ENCODE results near the gene CENPB.

Gene CENPB

DNA sequence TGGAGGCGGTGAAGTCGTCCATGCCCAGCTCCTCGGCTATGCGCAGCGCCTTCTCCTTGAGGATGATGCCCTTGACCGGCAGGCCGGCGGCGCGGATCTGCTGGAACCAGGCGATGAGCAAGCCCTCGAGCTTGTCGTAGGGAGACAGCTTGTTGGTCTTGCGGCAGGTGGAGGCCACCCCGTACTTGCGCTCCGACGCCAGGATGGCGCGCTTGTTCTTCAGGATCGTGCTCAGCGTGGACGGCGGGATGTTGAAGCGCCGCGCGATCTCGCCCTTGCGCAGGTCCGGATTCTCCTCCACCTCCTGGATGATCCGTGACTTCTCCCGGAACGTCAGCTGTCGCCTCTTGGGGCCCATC is 435 bp downstream of the CENPB start:
- DNase-seq, result no peak

GRCh38 chr20:3785240-3786125 is 1.1 kb downstream of the CENPB start:
- no peak for DNase-seq

DNA sequence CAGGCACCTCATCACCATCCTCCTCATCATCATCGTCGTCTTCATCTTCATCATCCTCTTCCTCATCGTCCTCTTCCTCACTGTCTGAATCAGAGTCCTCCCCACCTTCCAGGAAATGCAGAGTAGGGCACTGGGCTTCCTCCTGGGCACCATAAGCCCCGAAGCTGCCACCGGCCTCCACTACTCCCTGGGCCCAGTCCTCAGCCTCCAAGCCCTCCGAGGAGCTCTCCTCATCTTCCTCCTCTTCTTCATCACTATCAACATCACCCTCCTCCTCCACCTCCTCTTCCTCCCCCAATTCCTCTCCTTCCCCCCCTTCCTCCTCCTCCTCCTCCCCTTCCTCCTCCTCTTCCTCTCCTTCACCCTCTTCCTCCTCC is 1.7 kb downstream of the CENPB start:
- DNase-seq, result no peak

GRCh38 chr20:3784216-3784853 is 2.2 kb downstream of the CENPB start:
- DNase-seq, result no peak

- DNase-seq, result no peak
Measured at GRCh38 chr20:3783511-3784195, 2.9 kb downstream of the CENPB start.

GRCh38 chr20:3783068-3783489 is 3.5 kb downstream of the CENPB start:
- no peak for DNase-seq

- DNase-seq, result no peak
Measured at GRCh38 chr20:3782597-3782996, 3.9 kb downstream of the CENPB start.

DNA sequence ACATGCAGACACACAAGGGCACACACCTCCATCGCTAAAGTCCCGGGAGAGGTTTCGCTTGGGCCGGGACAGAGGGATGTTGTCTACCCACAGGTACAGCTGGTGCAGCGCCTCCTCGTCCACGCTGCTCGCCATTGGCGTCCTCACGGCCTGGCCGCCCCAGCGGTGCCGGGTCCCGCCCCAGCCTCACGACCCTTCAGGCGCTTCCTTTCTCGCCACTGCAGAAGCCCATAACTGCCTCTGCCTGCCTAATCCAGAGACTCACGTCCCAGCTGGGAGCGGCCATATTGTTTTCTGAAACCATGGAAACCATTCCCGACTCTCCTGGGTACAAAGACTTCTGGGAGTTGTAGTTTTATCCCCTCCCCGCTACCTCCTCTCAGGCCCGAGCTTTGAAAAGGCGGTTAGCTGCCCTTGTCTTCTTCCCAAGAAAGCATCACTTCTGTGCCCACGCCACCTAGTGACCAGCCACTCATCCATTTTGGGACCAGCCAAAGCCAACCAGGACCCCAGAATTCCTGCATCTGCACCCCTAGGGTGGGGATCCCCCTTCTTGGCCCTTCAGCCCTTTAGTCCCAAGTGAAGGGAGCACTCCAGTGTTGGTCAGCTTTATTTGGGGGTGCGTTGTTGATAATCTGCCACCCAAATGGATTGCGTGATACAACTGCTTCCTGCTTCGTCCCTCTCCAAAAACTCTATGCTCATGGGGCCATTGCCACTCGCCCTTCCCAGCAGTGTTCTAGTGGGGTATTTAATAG is 5.2 kb downstream of the CENPB start, which contains the start of gene SPEF1:
Gene SPEF1, minus strand, starts transcription at position 296 of the 758 bp plus-strand sequence. Its CDS starts 161 bp downstream, at position 135.
- peak; percentile 58 for DNase-seq

DNA sequence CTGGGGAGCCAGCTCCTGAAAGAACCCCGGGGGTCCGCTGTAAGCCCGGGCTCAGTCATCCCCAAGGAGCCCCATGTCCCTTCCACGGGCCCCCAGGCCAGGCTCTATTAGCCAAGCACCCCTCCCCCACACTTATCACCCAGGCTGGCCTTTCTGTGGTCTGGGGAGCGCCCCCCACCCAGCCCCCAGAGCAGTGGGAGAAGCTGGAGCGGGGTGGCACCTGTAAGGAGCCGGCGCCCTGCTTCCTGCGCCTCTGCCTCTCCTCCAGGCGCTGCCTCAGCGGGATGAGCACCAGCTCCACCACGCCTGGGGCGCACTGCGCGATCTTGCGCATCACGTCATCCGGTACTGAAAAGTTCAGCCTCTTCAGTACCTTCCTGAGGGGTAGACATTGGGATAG is 7.6 kb downstream of the CENPB start:
- DNase-seq, result no peak

DNA sequence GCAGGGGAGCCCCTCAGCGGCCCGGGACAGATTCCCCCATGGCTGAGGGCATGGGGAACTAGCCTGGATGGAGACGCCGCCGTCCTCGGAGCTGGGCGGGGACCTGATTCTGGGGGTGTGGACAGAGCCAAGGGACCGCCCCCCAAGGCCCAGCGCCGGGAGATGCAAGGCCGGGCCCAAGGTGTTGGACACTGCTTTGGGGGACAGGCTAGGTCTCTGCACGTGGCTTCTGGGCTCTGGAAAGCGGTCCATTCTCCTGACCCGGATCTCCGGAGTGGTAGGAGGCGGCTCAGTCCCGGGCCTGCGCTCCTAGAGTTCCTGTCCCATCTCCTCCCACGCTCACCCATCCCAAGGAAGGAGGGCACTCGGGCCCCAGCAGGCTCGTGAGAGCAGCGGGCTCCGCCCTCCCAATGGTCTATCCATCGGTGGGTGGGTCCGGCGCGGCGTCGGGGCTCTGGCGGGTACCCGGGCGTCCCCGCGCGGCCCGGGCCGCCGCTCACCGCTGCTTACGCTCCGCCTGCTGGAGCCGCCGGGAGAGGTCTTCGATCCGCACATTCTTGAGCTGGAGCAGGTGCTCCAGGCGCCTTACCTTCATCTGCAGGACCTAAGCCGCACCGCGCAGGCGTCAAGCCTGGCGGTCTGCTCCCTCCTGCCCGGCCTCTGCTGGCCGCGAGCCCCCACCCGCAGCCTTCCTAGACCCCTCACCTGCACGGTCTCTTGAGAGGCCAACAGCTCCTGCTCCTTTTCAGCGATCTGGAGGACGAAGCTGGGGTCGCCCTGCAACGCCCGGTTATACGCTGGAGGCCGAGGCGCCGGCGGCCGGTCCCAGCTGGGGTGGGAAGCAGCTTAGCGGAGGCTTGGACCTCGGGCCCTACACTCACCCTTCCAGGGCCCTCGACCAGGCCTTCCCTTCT is 8.6 kb downstream of the CENPB start:
- DNase-seq, result no peak

- DNase-seq, result no peak
Measured at GRCh38 chr20:3777381-3777715, 9.2 kb downstream of the CENPB start.

- no peak for DNase-seq
Measured at GRCh38 chr20:3775457-3776108, 11.0 kb downstream of the CENPB start.

DNA sequence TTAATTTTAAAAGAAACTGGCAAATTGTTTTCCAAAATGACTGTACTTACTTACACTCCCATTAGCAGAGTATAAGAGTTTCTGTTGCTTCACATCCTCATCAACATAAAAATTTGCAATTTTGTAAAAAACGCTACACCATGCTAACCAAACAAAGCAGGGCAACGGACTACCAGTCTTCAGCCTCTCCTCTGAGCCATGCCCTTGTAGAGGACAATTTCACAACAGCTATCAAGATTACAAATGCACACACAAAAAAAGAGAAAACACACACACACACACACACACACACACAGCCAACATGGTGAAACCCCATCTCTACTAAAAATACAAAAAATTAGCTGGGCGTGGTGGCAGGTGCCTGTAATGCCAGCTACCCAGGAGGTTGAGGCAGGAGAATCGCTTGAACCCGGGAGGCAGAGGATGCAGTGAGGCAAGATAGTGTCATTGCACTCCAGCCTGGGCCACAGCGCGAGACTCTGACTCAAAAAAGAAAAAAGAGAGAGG is 14.9 kb downstream of the CENPB start:
- DNase-seq, result no peak

- DNase-seq, result no peak
Measured at GRCh38 chr20:3768342-3769130, 18.0 kb downstream of the CENPB start.

DNA sequence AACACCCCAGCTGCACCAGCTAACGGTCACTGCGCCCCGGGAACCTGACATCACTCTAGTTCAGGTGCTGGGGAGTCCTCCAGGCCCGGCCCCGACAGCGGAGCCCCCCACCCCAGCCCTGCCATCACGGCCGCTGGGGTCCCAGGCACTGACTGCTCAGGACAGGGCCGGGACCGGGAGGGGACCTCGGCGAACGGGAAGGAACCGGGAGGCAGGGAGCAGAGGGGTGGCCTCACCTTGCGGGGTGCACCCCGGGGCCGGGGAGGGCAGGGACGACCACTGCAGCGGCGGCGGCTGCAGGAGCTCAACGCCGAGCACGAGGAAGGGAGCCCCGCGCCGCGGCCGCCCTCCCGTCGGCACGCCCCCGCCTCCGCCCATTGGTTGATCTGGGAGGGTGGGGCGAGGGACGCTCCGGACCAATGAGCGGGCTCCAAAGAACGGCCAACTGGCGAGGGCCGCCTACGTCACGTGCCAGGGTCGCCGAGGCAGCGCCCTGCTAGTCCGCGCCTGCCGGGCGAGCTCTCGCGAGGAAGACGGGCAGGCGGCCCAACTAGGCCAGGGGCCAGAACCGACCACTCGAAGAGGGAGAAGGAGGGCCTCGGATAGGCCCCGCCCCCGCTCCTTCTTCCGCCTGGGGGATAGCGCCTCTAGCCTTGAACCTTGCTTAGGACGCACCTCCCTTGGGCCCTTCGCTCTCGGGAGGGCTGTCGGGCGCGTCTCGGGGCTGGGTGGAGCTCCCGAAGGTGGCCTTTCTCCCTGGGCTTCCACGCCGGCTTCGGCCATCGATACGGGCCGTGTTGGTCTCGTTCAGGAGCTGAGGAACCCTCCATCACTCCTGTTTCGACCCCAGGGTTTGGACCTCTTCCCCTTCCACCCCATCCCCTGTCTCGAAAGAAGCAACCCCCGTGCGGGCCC is 18.9 kb downstream of the CENPB start, which contains the start of gene ADISSP:
Gene ADISSP, minus strand, starts transcription at position 327 of the 915 bp plus-strand sequence. CDS start 7,653 bp downstream, outside the sequence.
- DNase-seq, result peak; percentile 89

- DNase-seq, result no peak
Measured at GRCh38 chr20:3767110-3767426, 19.5 kb downstream of the CENPB start.

DNA sequence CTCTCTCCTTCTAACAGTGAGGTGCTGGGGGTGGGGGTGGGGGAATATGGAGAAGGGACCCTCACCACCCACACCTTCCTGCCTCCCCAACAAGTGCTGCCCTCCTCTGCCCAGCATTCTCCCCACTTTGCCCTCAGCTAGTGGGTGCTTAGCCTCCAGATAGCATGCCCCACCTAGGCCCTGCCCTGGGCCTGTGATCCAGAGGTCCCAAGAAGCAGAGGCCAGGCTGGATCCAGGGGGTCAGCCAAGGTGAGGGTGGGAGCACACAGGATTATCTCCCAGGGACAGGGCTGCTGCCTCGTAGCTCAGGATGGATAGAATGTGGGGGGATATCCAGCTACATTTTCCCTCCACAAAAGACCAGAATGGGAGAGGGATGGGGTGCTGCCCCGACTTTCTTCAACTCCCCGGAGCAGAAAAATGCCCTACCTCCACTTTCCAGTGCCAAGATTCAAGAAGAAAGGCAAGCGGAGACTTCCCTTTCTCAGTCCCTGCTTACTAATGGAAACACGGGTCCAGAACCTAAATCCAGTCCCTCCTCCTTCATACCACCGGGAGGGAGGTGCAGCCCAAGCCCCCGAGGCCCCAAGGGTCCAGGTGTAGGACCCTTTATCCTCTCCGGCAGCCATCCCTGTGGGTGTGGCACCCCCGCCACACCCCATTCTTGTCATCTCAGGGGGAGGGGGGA is 20.0 kb downstream of the CENPB start:
- no peak for DNase-seq

GRCh38 chr20:3765171-3765882 is 21.2 kb downstream of the CENPB start:
- no peak for DNase-seq

Measured in NCI-H2107 (cell line).